ENCODE data around the gene PTMS.

GRCh38 chr12:6752921-6753771 lies 13.0 kb upstream of the PTMS start, which contains the start of gene MLF2:
- no peak for TF ChIP-seq CTCF (IDR thresholded peaks at IDR 0.05)
- TF ChIP-seq ZFX (IDR thresholded peaks at IDR 0.05; ENCODE audit: borderline replicate concordance), result no peak

All from 22Rv1 (cell line).